SHP77 (cell line): ENCODE measurements around the gene AGTRAP.

Experiments
- DNase-seq, 2 experiments: peaks; one replicate each; lab custom pipeline; 2025; lab: John Stamatoyannopoulos, UW

Gene AGTRAP

DNA sequence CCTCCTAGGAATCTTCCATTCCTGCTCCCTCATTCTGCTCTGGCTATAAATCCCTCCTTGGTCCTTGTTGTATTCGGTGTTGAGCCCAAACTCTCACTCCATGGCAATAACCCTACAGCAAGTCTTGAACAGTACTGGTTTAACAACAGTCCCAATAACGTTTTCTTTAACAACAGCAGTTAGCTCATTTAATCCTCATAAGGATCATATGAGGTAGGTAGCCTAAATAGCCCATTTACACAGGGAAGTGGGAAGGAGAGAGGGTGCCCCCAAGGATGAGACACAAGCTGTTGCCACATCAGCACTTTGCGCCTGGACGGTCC, 444 bp upstream of the AGTRAP start:
- DNase-seq: no peak

- DNase-seq: peak; percentile 13 to 39
Observed at GRCh38 chr1:11736746-11737639, 1.1 kb downstream of the AGTRAP start.

DNA sequence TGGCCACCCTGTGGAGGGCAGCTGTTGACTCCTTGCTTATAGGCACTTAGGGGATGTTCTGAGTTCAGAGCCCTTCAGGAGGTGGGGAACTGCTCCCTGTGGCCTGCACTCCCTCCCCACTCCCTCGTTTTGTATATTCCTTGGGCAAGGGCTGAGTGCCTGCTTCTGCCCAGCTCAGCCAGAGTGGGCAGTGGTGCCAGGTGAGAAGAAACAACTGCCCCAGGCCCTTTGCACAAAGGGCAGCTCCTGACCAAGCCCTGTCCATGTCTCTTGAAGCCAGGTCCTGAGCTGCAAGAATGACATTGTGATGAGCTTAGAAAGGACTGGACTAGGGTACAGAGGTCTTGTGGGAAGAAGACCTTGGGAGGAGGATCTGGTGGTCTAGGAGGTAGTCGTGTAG, 2.2 kb downstream of the AGTRAP start:
- no peak for DNase-seq

DNA sequence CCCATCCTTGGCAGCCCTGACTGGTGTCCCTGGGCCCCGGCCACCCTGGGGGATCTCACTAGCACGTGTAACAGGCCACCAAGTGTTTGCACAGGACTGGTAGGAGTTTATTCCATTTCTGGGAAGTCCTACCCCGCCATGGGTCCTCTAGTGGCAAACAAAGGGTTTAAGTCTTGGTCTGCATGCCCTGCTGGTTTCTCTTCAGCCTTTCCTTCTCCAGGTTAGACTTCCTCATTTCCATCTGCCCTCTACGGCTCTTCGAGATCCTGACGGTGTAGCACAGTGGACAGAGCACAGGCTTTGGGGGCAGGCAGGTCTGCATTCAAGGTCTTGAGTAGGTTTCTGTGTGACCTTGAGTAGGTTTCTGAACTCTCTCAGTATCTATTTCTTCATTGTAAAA, 2.8 kb downstream of the AGTRAP start:
- DNase-seq: no peak

- DNase-seq: no peak
Observed at GRCh38 chr1:11740258-11741192, 4.6 kb downstream of the AGTRAP start.

- no peak for DNase-seq
Observed at GRCh38 chr1:11741482-11741881, 5.5 kb downstream of the AGTRAP start.

- no peak for DNase-seq
Observed at GRCh38 chr1:11741919-11742558, 6.1 kb downstream of the AGTRAP start.

- no peak for DNase-seq
Observed at GRCh38 chr1:11744287-11744686, 8.4 kb downstream of the AGTRAP start.

DNA sequence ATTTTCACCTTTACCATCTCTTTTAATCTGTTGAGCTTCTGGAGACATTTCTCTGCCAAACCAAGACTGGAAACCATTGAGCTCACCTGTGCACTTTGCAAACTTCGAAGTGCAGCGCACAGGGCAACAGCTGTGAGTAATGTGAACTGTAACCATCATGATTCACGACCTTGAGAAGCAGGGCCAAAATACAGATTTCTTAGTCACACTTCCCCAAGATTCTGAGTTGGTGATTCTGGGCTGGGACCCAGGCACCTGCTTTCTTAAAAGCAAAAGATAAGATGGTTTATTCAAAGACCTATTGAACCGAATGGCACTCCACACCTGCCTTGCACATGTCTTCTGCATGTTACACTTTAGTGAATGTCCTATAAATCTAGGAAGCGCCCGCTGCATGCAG, 10.2 kb downstream of the AGTRAP start:
- no peak for DNase-seq

GRCh38 chr1:11746795-11747487, 11.0 kb downstream of the AGTRAP start:
- DNase-seq: no peak

- DNase-seq: no peak
Observed at GRCh38 chr1:11748294-11749202, 12.6 kb downstream of the AGTRAP start.

DNA sequence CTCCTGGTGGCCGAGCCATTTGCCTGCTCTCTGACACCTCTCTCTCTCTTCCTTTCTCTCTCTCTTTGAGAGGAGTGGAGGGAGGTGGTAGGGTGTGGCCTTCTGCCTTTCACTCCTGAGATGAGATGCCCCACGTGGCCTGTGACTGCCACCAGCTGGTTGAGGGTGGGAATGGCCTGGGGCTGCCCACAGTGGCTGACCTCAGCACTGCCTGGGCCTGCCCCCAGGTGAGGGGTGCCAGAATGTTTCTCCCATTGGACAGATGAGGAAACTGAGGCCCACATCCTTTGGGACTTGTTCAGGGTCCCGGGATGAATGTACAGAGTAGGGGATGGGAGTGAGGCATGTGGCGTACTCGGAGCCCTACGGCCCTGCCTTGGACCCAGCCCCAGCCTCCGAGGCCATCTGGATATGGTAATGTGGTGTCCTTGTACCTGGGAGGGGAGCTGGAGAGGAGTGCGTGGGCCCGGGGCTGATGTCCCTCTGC, 13.3 kb downstream of the AGTRAP start:
- DNase-seq: peak; percentile 19 to 41

- no peak for DNase-seq
Observed at GRCh38 chr1:11749996-11750395, 14.1 kb downstream of the AGTRAP start.

DNA sequence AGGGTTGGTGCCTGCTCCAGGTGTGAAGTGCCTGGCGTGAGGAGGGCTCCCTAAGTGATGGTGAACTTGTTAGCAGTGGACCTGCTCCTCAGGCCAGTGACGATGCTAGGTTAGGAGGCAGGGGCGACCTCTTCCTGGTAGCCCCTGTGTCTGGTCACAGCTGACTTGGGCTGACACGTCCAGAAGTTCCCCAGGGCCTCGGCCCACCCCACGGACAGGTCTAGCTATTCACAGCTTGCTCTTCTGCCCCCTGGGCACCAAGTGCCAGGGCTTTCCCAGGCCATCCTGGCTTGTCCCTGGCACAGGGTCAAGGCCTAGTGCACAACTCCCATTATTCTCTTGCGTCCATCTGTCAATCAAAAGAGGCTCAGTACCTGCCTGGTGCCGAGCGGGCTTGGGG, 15.2 kb downstream of the AGTRAP start:
- DNase-seq: no peak

DNA sequence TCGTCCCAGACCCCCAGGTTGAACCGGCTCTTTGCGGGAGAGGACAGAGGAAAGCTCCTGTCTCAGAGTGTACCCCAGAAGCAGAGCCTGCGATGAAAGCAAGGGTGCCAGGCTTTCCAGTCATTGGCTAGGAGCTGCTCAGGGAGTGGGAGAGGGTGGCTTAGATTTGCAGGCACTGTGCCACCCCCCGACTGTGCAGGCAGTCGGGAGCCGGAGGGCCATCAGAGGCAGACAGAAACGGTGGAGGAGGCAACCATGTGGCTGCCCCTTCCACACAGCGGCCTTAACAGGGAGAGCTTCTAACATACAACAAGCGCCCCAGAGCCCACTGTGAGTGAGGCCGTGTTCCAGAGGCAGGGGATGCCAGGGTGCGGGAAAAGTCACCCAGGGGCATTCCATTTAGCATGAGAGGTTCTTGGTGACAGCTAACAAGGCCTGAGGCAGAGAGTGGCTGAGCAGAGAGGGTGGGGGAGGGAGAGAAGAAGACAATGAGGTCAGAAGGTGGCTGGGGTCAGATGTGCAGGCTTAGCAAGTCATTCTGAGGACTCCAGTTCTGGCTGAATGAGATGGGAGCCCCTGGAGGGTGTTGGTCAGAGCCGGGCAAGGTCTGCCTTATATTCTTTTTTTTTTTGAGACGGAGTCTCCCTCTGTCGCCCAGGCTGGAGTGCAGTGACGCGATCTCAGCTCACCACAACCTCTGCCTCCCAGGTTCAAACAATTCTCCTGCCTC, 16.6 kb downstream of the AGTRAP start:
- DNase-seq: no peak

DNA sequence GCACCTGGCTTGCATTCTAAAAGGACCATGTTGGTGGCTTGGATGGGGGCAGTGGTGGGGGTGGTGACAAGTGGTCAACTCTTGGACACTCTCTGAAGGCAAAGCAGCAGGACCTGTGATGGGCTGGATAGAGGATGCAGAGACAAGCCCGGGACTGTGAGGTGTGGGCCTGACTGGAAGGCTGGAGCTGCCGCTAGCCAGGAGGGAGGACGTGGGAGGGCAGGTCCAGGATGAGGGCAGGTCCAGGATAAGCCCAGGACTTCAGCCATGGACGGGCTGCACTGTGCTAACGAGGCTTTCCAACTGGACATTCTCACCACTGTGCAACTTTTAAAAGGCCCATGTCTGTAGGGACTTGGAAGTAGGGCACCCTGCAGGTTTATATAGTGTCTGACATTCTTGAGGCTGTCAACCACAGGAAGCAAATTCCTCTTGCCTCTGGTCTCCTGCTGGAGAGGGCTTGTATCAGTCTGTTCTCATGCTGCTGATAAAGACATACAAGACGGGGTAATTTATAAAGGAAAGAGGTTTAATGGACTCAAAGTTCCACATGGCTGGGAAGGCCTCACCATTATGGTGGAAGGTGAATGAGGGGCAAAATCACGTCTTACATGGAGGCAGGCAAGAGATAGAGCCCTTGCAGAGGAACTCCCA, 17.7 kb downstream of the AGTRAP start:
- no peak for DNase-seq

DNA sequence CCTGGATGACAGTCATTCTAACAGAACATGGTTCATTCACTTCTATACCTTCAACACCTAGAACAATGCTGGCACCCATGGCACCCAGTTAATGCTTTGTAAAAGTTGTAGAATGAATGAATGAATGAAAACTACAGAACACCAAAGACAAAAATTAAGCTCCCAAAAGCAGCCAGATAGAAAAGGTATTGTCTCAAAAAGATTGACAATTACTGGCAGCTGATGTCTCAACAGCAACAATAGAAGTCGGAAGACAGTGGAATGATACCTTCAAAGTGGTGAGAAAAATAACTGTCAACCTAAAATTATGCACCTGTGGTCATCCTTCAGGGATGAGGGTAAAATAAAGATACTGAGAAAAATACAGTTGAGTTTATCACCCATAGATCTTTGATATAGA, 21.1 kb downstream of the AGTRAP start:
- no peak for DNase-seq

DNA sequence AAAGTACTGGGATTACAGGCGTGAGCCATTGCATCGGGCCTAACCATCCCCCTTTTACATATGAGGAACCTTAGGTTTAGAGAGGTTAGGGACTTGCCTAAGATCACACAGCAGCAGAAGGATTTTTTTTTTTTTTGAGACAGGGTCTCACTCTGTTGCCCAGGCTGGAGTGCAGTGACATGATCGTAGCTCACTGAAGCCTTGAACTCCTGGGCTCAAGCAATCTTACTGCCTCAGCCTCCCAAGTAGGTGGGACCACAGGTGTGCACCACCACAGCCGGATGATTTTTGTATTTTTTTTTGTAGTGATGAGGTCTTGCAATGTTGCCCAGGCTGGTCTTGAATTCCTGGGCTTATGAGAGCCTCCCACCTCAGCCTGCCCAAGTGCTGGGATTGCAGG, 23.9 kb downstream of the AGTRAP start:
- no peak for DNase-seq

GRCh38 chr1:11761285-11761684, 25.3 kb downstream of the AGTRAP start:
- DNase-seq: no peak
